ENCODE measurements around the gene JADE1.

JADE1 gene

GRCh38 chr4:128809477-128810330 is at the start of gene JADE1:
Gene JADE1 (plus strand): TSS chr4:128809700. CDS start chr4:128831759, 22,059 bp downstream.
- peak; percentile 93 for DNase-seq (ENCODE audit: low spot score)

GRCh38 chr4:128766781-128767180 is 42.7 kb upstream of the JADE1 start:
- no peak for DNase-seq (ENCODE audit: low spot score)

DNA sequence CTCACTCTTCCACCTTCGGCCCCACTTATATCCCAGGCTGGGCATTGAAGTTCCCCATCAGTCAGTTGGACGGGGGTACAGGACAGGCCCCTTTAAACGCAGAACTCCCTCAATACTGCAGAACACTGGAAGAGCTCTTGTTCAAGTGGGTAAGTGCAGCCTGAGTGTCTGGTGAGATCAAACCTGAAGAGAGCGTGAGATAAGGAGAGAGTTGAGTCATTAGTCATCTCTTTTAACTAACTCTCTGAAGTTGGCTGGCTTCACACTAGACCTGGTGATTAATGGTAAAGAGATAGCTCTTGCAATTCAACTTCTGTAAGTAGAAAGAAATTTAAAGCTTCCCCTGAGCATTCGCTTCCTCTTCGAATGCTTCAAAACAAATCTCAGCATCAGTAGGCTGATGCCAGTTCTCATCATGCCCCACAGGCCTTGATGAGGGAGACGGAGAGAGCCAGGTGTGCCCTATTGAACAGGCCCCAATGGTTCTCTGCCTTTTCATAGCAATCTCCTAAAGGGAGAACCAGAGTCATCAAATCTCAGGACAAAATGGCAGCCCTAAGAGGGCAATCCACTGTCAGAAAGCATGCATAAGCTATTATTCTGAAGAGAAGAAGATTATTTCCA is 41.0 kb upstream of the JADE1 start:
- DNase-seq (ENCODE audit: low spot score) = no peak

- no peak for DNase-seq (ENCODE audit: low spot score)
These were observed 40.5 kb upstream of the JADE1 start for GRCh38 chr4:128769011-128769410.

GRCh38 chr4:128770807-128771206 is 38.7 kb upstream of the JADE1 start:
- DNase-seq (ENCODE audit: low spot score) = no peak

GRCh38 chr4:128775477-128775876 is 34.0 kb upstream of the JADE1 start:
- DNase-seq (ENCODE audit: low spot score) = no peak

DNA sequence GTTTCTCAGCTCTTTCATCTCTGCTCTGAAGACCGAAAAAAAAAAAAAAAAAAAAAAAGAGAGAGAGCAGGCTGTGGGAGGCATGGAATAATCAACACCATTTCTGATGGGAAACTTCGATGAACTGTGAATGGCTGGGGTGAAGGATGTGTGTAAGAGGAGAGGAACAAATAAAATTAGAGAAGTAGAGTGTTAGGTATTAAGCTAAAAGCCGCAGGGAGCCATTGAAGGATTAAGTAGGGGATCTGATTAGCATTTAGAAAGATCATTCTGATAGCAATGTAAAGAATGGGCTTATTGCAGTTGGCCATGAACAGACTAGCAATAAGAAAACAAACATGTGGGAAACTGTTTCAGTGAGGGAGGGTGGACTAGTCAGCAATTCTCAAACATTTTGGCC is 33.6 kb upstream of the JADE1 start:
- DNase-seq (ENCODE audit: low spot score) = no peak

GRCh38 chr4:128776794-128777216 is 32.7 kb upstream of the JADE1 start:
- no peak for DNase-seq (ENCODE audit: low spot score)

DNA sequence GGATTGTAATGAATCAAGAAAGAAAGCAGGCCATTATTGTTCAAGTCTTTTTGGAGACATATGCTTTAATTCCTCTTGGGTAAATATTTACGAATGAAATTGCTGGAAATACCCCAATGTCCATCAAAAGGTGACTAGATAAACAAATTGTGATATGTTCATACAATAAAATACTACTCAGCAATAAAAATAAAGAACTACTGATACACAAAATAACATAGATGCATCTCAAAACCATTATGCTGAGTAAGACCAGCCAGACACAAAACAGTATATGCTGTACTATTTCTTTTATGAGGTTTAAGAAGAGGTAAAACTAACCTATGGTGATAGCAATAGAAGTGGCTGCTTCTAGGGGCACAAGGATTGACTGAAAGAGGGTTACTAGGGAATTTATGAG is 28.8 kb upstream of the JADE1 start:
- DNase-seq (ENCODE audit: low spot score) = no peak

DNA sequence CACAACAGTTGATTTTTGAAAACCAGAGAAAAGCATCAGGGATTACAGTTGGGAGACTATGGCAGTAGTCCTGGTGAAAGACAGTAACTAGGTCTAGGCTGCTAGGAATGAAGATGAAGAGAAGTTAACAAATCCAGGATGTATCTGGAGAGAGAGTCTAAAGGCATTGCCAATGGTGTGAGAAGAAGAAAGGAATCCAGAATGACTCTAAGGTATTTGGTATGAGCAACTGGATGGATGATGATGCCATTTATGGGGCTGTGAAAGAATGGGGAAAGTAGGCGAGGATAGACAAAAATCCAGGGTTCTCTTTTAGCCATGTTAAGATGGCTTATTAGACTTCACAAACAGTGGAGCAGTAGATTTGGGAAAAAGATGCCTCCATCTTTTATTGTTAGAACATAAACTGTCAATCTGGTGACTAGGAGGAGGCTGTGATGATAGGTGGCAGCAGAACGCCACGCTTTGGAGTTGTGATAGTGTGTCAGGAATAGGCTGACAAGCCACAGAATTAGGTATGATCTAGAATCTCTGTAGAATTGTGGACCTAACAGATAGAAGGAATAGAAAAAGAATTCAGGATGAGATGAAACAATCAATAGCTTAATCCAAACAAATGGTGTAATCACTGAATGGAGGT is 27.3 kb upstream of the JADE1 start:
- DNase-seq (ENCODE audit: low spot score) = peak; percentile 64

DNA sequence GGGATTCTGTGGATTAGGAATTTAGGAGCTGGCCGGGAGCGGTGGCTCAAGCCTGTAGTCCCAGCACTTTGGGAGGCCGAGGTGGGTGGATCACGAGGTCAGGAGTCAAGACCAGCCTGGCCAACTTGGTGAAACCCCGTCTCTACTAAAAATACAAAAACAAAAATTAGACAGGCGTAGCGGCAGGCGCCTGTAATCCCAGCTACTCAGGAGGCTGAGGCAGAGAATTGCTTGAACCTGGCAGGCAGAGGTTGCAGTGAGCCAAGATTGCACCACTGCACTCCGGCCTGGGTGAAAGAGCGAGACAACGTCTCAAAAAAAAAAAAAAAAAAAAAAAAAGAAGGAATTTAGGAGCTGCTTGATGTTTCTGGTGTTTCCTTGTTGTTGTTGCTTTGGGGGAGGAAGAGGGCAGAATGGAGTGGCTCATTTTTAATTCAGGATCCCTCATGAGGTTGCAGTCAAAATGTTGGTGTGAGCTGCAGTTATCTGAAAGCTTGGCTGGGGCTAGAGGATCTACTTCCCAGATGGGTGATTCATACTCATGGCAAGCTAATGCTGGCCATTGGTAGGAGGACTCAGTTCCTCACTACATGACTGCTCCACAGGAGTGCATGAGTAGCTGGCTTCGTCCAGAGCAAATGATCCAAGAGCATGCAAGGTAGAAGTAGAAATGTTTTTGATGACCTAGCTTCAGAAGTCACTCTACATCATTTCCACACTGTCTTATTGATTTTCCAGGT is 26.5 kb upstream of the JADE1 start:
- DNase-seq (ENCODE audit: low spot score) = no peak

DNA sequence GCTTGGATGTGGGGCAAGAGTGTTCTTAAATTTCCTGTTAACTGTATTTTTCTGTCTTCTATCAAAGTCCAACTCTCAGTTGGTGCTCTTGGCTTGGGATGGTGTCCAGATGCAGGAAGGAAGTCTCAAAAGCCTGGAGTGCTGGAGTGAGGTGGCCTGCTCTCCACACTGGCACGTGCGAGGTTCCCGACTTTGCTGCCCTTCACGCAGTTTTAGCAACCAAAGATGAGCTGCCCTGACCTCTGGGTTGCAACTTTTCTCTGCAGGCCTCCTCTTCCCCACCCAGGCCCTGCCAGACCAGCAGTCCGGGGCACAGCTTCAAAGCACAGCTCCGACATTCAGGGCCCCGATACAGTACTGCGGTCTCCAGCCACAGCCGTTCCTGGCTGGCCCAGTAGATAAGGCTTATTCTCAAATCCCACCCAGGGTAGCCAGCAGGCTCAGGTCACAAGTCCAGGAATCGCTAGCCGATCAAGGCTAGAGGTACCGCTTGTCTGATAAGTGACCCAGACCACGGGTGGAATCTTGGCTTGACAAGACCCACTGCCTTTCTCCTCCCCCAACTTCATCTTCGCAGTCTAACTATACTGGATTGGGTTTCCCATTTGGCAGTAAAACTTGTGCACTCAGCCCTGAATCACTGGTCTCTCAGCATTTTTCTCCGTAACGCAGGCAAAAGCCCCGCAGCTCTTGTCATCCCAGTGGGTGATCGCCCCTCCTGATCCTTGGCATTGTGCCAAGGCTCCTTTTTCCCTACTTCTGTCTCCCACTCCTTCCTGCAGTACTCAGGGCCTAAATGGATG is 21.8 kb upstream of the JADE1 start:
- no peak for DNase-seq (ENCODE audit: low spot score)

DNA sequence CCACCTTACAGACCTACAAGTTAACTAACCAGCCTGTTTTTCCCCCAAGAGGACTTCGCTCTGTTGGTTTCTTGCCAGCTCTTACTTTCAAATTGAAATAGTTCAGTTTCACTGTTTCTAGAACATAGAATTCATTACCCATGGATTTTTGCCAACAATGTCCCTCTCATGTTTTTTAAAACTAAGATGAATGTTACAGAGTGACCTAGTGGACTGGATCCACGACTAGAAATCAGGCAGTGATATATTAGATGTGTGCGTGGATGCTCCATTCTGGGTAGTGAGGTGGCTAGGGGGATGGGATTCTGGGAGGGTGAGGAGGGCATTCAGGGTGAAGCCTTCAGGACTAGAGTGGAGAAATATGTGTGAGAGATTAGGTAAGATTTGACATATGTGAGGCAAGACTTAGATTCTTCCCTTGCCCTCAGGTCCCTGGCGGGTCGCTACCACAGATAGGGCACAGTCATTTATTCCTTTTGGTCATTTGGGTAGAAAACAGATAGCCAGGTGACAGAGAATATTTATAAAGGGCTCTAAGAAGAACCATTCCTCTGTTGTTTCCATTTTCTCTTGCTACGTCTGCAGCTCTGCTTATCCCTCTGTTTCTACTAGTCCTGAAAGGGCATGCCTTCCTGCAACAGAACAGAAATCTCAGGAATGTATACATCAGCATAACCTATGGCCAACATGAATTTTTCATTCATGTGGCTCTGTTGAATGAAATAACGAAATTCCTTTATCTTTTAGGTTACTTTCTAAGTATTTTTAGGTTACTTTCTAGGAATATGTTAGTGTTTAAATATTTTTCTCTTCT is 15.4 kb upstream of the JADE1 start:
- no peak for DNase-seq (ENCODE audit: low spot score)

GRCh38 chr4:128796934-128797333 is 12.6 kb upstream of the JADE1 start:
- DNase-seq (ENCODE audit: low spot score) = no peak

DNA sequence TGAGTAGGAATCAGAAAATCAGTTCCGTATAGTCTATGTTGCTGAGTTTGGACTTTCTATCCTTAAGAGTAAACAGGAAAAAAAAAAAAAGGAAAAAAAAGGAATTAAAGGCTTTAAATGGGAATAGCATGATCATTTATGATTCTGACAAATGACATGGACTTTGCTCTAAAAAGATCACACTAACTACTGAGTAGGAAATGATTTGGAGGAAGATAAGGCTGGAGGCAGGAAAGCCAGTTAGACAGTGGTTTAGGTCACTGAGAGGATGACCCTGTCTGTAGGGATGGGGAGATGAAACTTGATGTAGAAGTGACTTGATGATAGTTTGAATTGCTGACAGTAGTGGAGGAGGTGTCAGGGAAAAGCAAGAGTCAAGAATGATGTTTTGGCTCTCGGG is 9.2 kb upstream of the JADE1 start:
- no peak for DNase-seq (ENCODE audit: low spot score)

GRCh38 chr4:128800701-128801284 is 8.7 kb upstream of the JADE1 start:
- no peak for DNase-seq (ENCODE audit: low spot score)

- DNase-seq (ENCODE audit: low spot score) = no peak
These were observed 6.5 kb upstream of the JADE1 start for GRCh38 chr4:128802680-128803628.

GRCh38 chr4:128803783-128804182 is 5.7 kb upstream of the JADE1 start:
- no peak for DNase-seq (ENCODE audit: low spot score)

DNA sequence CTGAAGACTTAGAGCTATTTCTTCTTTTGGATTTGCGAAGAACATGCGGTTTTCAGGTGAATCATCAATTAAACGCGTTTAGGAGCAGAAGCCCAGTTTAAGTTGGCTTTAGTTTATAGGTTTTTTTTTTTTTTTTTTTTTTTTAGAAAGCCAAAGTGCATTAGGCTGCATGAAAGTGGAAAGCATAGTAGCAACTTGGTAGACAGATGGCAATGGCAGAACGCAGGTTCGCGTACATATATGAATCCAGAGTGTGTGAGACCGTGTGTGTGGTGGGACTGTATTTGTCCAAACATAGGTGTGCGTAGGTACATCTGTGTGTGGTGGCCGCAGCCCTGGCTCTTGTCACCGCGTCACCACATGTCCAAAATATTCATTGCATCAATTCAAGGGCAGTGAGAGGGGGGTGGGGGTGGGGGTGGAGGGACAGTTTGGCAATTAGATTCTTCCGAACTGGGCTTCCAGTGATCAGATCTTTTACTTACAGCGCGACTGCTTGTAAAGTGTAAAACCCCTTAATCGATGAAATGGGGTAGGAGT is 901 bp downstream of the JADE1 start:
- peak; percentile 8 for DNase-seq (ENCODE audit: low spot score)

Measured in CD4-positive, alpha-beta T cell treated with Interleukin-15 for 4 hours (primary cell).